Measurements from ENCODE around the gene ZDHHC14. TPM values are rescaled to one million over a fixed set of nuclear protein-coding genes. Genes with fewer than 3 reads are reported as not detected.
"Not testable (repeated sequence)": the region's sequence is repeated elsewhere in the genome, so short reads cannot be mapped to it uniquely, and the experiment has no call there.

ZDHHC14 gene
- total RNA-seq, 1 donor from 2014 or later, result 23.5 TPM

GRCh38 chr6:157552820-157553485, 172.0 kb downstream of the ZDHHC14 start:
- DNase-seq (ENCODE audit: low spot score), result no peak

GRCh38 chr6:157554747-157555146, 173.8 kb downstream of the ZDHHC14 start:
- DNase-seq (ENCODE audit: low spot score), result no peak

- DNase-seq (ENCODE audit: low spot score), result no peak
Observed at GRCh38 chr6:157555455-157556143, 174.6 kb downstream of the ZDHHC14 start.

GRCh38 chr6:157556144-157556645, 175.2 kb downstream of the ZDHHC14 start:
- DNase-seq (ENCODE audit: low spot score), result no peak

GRCh38 chr6:157556671-157557430, 175.9 kb downstream of the ZDHHC14 start:
- DNase-seq (ENCODE audit: low spot score), result no peak

GRCh38 chr6:157557559-157557958, 176.6 kb downstream of the ZDHHC14 start:
- no peak for DNase-seq (ENCODE audit: low spot score)

GRCh38 chr6:157558049-157558448, 177.1 kb downstream of the ZDHHC14 start:
- DNase-seq (ENCODE audit: low spot score), result no peak

- DNase-seq (ENCODE audit: low spot score), result no peak
Observed at GRCh38 chr6:157558487-157559200, 177.7 kb downstream of the ZDHHC14 start.

GRCh38 chr6:157559201-157559756, 178.3 kb downstream of the ZDHHC14 start:
- no peak for DNase-seq (ENCODE audit: low spot score)

- DNase-seq (ENCODE audit: low spot score), result not testable (repeated sequence)
Observed at GRCh38 chr6:157560063-157560462, 179.1 kb downstream of the ZDHHC14 start.

- no peak for DNase-seq (ENCODE audit: low spot score)
Observed at GRCh38 chr6:157560691-157561413, 179.9 kb downstream of the ZDHHC14 start.

- no peak for DNase-seq (ENCODE audit: low spot score)
Observed at GRCh38 chr6:157561414-157561790, 180.4 kb downstream of the ZDHHC14 start.

GRCh38 chr6:157561929-157562810, 181.2 kb downstream of the ZDHHC14 start:
- no peak for DNase-seq (ENCODE audit: low spot score)

- no peak for DNase-seq (ENCODE audit: low spot score)
Observed at GRCh38 chr6:157562997-157563396, 182.0 kb downstream of the ZDHHC14 start.

GRCh38 chr6:157563611-157564284, 182.8 kb downstream of the ZDHHC14 start:
- no peak for DNase-seq (ENCODE audit: low spot score)

GRCh38 chr6:157568702-157569101, 187.7 kb downstream of the ZDHHC14 start:
- DNase-seq (ENCODE audit: low spot score), result no peak

- DNase-seq (ENCODE audit: low spot score), result no peak
Observed at GRCh38 chr6:157569543-157569942, 188.6 kb downstream of the ZDHHC14 start.

- DNase-seq (ENCODE audit: low spot score), result no peak
Observed at GRCh38 chr6:157570104-157570503, 189.1 kb downstream of the ZDHHC14 start.

GRCh38 chr6:157570752-157571151, 189.8 kb downstream of the ZDHHC14 start:
- no peak for DNase-seq (ENCODE audit: low spot score)
